HEK293T (cell line): ENCODE results near the gene CD79B.
"Not testable (repeated sequence)": the region's sequence is repeated elsewhere in the genome, so short reads cannot be mapped to it uniquely, and the experiment has no call there.

ENCODE experiments used
- ARNT ChIP-seq: fragments of 450-650 bp; IDR thresholded peaks from 2 replicates; pipeline ENCODE4 v1.6.1; 2017; ENCODE audit warnings: mild to moderate bottlenecking
- BHLHE40 ChIP-seq: fragments of 450-650 bp; IDR thresholded peaks from 2 replicates; pipeline ENCODE4 v1.6.1; 2016; ENCODE audit warnings: mild to moderate bottlenecking, moderate library complexity, borderline replicate concordance
- FOXK2 ChIP-seq: fragments of 450-650 bp; IDR thresholded peaks from 2 replicates; pipeline ENCODE4 v1.6.1; 2016; ENCODE audit warnings: mild to moderate bottlenecking
- FOXM1 ChIP-seq: fragments of 450-650 bp; IDR thresholded peaks from 2 replicates; pipeline ENCODE4 v1.6.1; 2017; ENCODE audit warnings: mild to moderate bottlenecking, borderline replicate concordance
- HDGF ChIP-seq: fragments of 450-650 bp; IDR thresholded peaks from 2 replicates; pipeline ENCODE4 v1.6.1; 2017; ENCODE audit warnings: antibody characterized with exemption, borderline replicate concordance
- LEF1 ChIP-seq: fragments of 450-650 bp; IDR thresholded peaks from 2 replicates; pipeline ENCODE4 v1.6.1; 2017; ENCODE audit warnings: mild to moderate bottlenecking, borderline replicate concordance
- SP1 ChIP-seq: fragments of 450-650 bp; IDR thresholded peaks from 2 replicates; pipeline ENCODE4 v1.6.1; 2017
- SUZ12 ChIP-seq: fragments of 450-650 bp; IDR thresholded peaks from 2 replicates; pipeline ENCODE4 v1.6.1; 2016; ENCODE audit warnings: mild to moderate bottlenecking
- TARDBP ChIP-seq: fragments of 450-650 bp; IDR thresholded peaks from 2 replicates; pipeline ENCODE4 v1.6.1; 2016
- ZNF384 ChIP-seq: fragments of 450-650 bp; IDR thresholded peaks from 2 replicates; pipeline ENCODE4 v1.6.1; 2016

DNA sequence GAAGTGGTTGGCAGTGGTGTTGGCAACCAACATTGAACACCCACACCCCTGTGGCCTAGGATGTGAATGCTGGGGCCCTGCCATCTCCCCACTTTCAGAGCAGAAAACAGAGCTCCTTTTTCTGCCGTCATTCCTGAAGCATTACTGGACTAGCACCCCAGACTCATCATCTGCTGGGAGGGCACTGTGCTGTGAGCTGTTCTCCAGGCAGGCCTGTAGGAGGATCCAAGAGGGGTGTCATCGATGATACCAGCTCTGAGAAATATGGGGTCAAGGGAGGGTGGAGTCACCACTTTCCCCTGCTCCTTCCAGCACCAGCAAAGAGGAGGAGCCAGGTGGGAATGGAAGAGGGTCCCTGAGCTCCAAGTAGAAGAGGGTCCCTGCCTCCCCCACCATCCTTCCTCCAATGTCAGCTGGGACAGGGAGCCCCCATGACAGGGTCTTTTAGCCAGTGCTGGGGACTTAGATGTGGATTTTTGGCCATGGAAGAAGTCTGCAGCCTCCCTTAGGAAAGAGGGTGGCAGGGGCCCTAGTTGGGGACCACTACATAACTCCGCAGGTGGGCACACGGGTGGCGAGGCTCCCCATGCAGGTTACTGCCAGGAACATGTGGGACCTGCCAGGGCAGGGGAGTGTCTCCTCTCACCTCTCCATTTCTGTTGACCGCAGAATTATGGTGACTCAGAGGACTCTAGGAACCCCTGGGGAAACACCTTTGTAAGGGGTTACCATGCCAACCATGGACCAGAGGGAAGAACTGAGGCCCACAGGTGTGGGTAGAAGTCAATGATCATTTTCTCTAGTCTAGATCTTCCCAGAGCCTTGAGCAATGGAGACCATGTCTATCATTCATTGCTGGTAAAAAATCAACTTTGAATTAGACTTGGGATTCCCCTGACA is 33.0 kb downstream of the CD79B start:
- TF ChIP-seq TARDBP, ARNT, FOXK2, ZNF384, BHLHE40, LEF1, FOXM1, SUZ12, SP1, HDGF: not testable (repeated sequence)
